ENCODE data around the gene PRR7. TPM values are rescaled to one million over a fixed set of nuclear protein-coding genes. Genes with fewer than 3 reads are reported as not detected.

PRR7 gene
- total and polyA plus RNA-seq, 2 of the 13 experiments (the other 11 are each of a cell fraction or from before 2014, with no cell fraction given), result 4.8 to 5.0 TPM

GRCh38 chr5:177455661-177456590 is 9.3 kb downstream of the PRR7 start (continued):
- TF ChIP-seq HNRNPL (IDR thresholded peaks at IDR 0.05; ENCODE audit: low read depth, low read length), result peak; percentile 30; the same call in 1 of the 2 replicates
- 0 out of 2 replicates have a peak, but pooled peaks have one; percentile 6 for TF ChIP-seq ZNF124 (CRISPR knock-in tag; IDR thresholded peaks at IDR 0.05)
- TF ChIP-seq, protein P1, sequence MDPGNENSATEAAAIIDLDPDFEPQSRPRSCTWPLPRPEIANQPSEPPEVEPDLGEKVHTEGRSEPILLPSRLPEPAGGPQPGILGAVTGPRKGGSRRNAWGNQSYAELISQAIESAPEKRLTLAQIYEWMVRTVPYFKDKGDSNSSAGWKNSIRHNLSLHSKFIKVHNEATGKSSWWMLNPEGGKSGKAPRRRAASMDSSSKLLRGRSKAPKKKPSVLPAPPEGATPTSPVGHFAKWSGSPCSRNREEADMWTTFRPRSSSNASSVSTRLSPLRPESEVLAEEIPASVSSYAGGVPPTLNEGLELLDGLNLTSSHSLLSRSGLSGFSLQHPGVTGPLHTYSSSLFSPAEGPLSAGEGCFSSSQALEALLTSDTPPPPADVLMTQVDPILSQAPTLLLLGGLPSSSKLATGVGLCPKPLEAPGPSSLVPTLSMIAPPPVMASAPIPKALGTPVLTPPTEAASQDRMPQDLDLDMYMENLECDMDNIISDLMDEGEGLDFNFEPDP (CRISPR knock-in tag; conservative IDR thresholded peaks at IDR 0.05), result no peak
- no peak for TF ChIP-seq SMARCE1 (IDR thresholded peaks at IDR 0.05; ENCODE audit: borderline replicate concordance)
- TF ChIP-seq ZNF816 (CRISPR knock-in tag; IDR thresholded peaks at IDR 0.05; ENCODE audit: borderline replicate concordance), result no peak
- no peak for TF ChIP-seq ZNF737 (CRISPR knock-in tag; IDR thresholded peaks at IDR 0.05; ENCODE audit: borderline replicate concordance)
- no peak for TF ChIP-seq HNRNPH1 (optimal IDR thresholded peaks at IDR 0.05; ENCODE audit: low read depth, low read length)
- TF ChIP-seq ZNF629 (CRISPR knock-in tag; conservative IDR thresholded peaks at IDR 0.05), result no peak
- TF ChIP-seq ZNF614 (CRISPR knock-in tag; IDR thresholded peaks at IDR 0.05; ENCODE audit: borderline replicate concordance), result 0 out of 2 replicates have a peak, but pooled peaks have one; percentile 1
- peak; percentile 32 for TF ChIP-seq MED8 (CRISPR knock-in tag; IDR thresholded peaks at IDR 0.05; ENCODE audit: insufficient replicate concordance)
- peak; percentile 23; the same call in 1 of the 2 replicates for TF ChIP-seq MAZ (IDR thresholded peaks at IDR 0.05; ENCODE audit: borderline replicate concordance, low read depth, low read length)
- TF ChIP-seq MAZ (CRISPR knock-in tag; IDR thresholded peaks at IDR 0.05; ENCODE audit: low read depth), result peak; percentile 63; the same call in 1 of the 2 replicates
- no peak for TF ChIP-seq ZNF83 (CRISPR knock-in tag; IDR thresholded peaks at IDR 0.05; ENCODE audit: borderline replicate concordance)
- TF ChIP-seq, protein P2, sequence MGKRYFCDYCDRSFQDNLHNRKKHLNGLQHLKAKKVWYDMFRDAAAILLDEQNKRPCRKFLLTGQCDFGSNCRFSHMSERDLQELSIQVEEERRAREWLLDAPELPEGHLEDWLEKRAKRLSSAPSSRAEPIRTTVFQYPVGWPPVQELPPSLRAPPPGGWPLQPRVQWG (CRISPR knock-in tag; IDR thresholded peaks at IDR 0.05; ENCODE audit: borderline replicate concordance, low read depth), result no peak
- TF ChIP-seq PITX1 (CRISPR knock-in tag; IDR thresholded peaks at IDR 0.05), result peak; percentile 22; the same call in 1 of the 2 replicates
- TF ChIP-seq ARNTL (CRISPR knock-in tag; IDR thresholded peaks at IDR 0.05), result 0 out of 2 replicates have a peak, but pooled peaks have one; percentile 1
- TF ChIP-seq ZBTB7A (CRISPR knock-in tag; IDR thresholded peaks at IDR 0.05), result no peak
- TF ChIP-seq, protein P3, sequence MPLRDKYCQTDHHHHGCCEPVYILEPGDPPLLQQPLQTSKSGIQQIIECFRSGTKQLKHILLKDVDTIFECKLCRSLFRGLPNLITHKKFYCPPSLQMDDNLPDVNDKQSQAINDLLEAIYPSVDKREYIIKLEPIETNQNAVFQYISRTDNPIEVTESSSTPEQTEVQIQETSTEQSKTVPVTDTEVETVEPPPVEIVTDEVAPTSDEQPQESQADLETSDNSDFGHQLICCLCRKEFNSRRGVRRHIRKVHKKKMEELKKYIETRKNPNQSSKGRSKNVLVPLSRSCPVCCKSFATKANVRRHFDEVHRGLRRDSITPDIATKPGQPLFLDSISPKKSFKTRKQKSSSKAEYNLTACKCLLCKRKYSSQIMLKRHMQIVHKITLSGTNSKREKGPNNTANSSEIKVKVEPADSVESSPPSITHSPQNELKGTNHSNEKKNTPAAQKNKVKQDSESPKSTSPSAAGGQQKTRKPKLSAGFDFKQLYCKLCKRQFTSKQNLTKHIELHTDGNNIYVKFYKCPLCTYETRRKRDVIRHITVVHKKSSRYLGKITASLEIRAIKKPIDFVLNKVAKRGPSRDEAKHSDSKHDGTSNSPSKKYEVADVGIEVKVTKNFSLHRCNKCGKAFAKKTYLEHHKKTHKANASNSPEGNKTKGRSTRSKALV (CRISPR knock-in tag; IDR thresholded peaks at IDR 0.05), result no peak
- no peak for TF ChIP-seq KLF11 (CRISPR knock-in tag; IDR thresholded peaks at IDR 0.05)
- TF ChIP-seq ZNF572 (CRISPR knock-in tag; IDR thresholded peaks at IDR 0.05), result no peak
- TF ChIP-seq MXD3 (CRISPR knock-in tag; IDR thresholded peaks at IDR 0.05), result no peak
- no peak for TF ChIP-seq MATR3 (CRISPR knock-in tag; IDR thresholded peaks at IDR 0.05)
- TF ChIP-seq, protein P4, sequence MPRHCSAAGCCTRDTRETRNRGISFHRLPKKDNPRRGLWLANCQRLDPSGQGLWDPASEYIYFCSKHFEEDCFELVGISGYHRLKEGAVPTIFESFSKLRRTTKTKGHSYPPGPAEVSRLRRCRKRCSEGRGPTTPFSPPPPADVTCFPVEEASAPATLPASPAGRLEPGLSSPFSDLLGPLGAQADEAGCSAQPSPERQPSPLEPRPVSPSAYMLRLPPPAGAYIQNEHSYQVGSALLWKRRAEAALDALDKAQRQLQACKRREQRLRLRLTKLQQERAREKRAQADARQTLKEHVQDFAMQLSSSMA (CRISPR knock-in tag; IDR thresholded peaks at IDR 0.05), result no peak; the same call in 1 of the 2 replicates
- peak; percentile 7; the same call in 1 of the 2 replicates for TF ChIP-seq REPIN1 (CRISPR knock-in tag; IDR thresholded peaks at IDR 0.05; ENCODE audit: borderline replicate concordance, low read depth)
- 0 out of 2 replicates have a peak, but pooled peaks have one; percentile 1 for TF ChIP-seq HOXA9 (CRISPR knock-in tag; IDR thresholded peaks at IDR 0.05; ENCODE audit: borderline replicate concordance)

Data from HepG2 (cell line).